Mesenchymal stem cell (in vitro differentiated cells and primary cell): ENCODE results near the gene ZSWIM7.

Experiments
- DNase-seq: peaks from one replicate; pipeline ENCODE4 v3.0.0-alpha.2; 2013
- H2AFZ ChIP-seq: one replicate; pipeline ENCODE4 v1.6.1; 2013; ENCODE audit warnings: low read depth, mild to moderate bottlenecking, control low read depth, inconsistent platforms, low read length, moderate library complexity
- H2AK5ac ChIP-seq: 2 replicates; pipeline ENCODE4 v1.6.1; 2013; ENCODE audit warnings: low read length, moderate library complexity, mild to moderate bottlenecking, inconsistent platforms; ENCODE audit not compliant: severe bottlenecking
- H2BK120ac ChIP-seq: one replicate; pipeline ENCODE4 v1.6.1; 2013; ENCODE audit warnings: low read depth, mild to moderate bottlenecking, inconsistent platforms, low read length, moderate library complexity
- H2BK12ac ChIP-seq, 2 experiments: one replicate each; pipeline ENCODE4 v1.6.1; 2013; ENCODE audit warnings: inconsistent platforms in 2 of 2, low read length in 2 of 2, mild to moderate bottlenecking in 2 of 2, moderate library complexity in 2 of 2, control low read depth in 1 of 2
- H2BK15ac ChIP-seq: one replicate; pipeline ENCODE4 v1.6.1; 2013; ENCODE audit warnings: mild to moderate bottlenecking, low read depth, inconsistent platforms; ENCODE audit not compliant: poor library complexity, severe bottlenecking
- H2BK5ac ChIP-seq: 2 replicates; pipeline ENCODE4 v1.6.1; 2013; ENCODE audit warnings: low read depth, mild to moderate bottlenecking, low read length, control low read depth, inconsistent platforms; ENCODE audit not compliant: poor library complexity, severe bottlenecking
- H3K14ac ChIP-seq, 2 experiments: one replicate each; pipeline ENCODE4 v1.6.1; 2013; ENCODE audit warnings: inconsistent platforms in 2 of 2, low read length in 2 of 2, control low read depth in 1 of 2, mild to moderate bottlenecking in 1 of 2, moderate library complexity in 1 of 2
- H3K18ac ChIP-seq, 2 experiments: one replicate each; pipeline ENCODE4 v1.6.1; 2013; ENCODE audit warnings: inconsistent platforms in 2 of 2, low read length in 2 of 2, control low read depth in 1 of 2, low read depth in 1 of 2, mild to moderate bottlenecking in 1 of 2
- H3K23ac ChIP-seq, 2 experiments: one replicate each; pipeline ENCODE4 v1.6.1; 2013; ENCODE audit warnings: inconsistent platforms in 2 of 2, low read length in 2 of 2, mild to moderate bottlenecking in 2 of 2, moderate library complexity in 2 of 2, control low read depth in 1 of 2
- H3K27ac ChIP-seq: 2 replicates; pipeline ENCODE4 v1.5.1; 2013; ENCODE audit warnings: mild to moderate bottlenecking, moderate library complexity, low read length, control low read depth, inconsistent platforms; ENCODE audit not compliant: poor library complexity, severe bottlenecking
- H3K27me3 ChIP-seq, 2 experiments: 2 replicates each; pipeline versions ENCODE4 v1.6.1 to v1.7.0; 2013; ENCODE audit warnings: low read length in 2 of 2, mild to moderate bottlenecking in 2 of 2, moderate library complexity in 2 of 2, control low read depth in 1 of 2, inconsistent platforms in 1 of 2; ENCODE audit not compliant: control insufficient read depth in 1 of 2, insufficient read depth in 1 of 2
- H3K36me3 ChIP-seq, 2 experiments: 2 replicates each; pipeline versions ENCODE4 v1.6.1 to v1.7.0; 2013; ENCODE audit warnings: low read length in 2 of 2, control low read depth in 1 of 2, inconsistent platforms in 1 of 2, low read depth in 1 of 2, mild to moderate bottlenecking in 1 of 2; ENCODE audit not compliant: insufficient read depth in 2 of 2, control insufficient read depth in 1 of 2
- H3K4ac ChIP-seq, 2 experiments: one replicate each; pipeline ENCODE4 v1.6.1; 2013; ENCODE audit warnings: inconsistent platforms in 2 of 2, low read length in 2 of 2, mild to moderate bottlenecking in 2 of 2, moderate library complexity in 2 of 2, control low read depth in 1 of 2, low read depth in 1 of 2
- H3K4me1 ChIP-seq: 2 replicates; pipeline ENCODE4 v1.6.1; 2013; ENCODE audit warnings: low read depth, low read length, control low read depth; ENCODE audit not compliant: control insufficient read depth, insufficient read depth
- H3K4me2 ChIP-seq: 2 replicates; pipeline ENCODE4 v1.6.1; 2013; ENCODE audit warnings: low read length, mild to moderate bottlenecking, inconsistent platforms; ENCODE audit not compliant: poor library complexity, severe bottlenecking
- H3K4me3 ChIP-seq, 2 experiments: 2 replicates each; pipeline versions ENCODE4 v1.5.1 to v1.7.0; 2013; ENCODE audit warnings: low read length in 2 of 2, mild to moderate bottlenecking in 2 of 2, control low read depth in 1 of 2, low read depth in 1 of 2; ENCODE audit not compliant: insufficient read depth in 1 of 2
- H3K79me1 ChIP-seq: replicated peaks from 2 replicates; pipeline ENCODE4 v1.6.1; 2013; ENCODE audit warnings: mild to moderate bottlenecking, control low read depth, low read length, inconsistent platforms; ENCODE audit not compliant: poor library complexity, severe bottlenecking
- H3K9ac ChIP-seq: 2 replicates; pipeline ENCODE4 v1.7.0; 2013; ENCODE audit warnings: mild to moderate bottlenecking, low read length, moderate library complexity
- H3K9me3 ChIP-seq: 2 replicates; pipeline ENCODE4 v1.7.0; 2013; ENCODE audit warnings: mild to moderate bottlenecking, low read length; ENCODE audit not compliant: control insufficient read depth
- H4K8ac ChIP-seq: one replicate; pipeline ENCODE4 v1.6.1; 2013; ENCODE audit warnings: inconsistent platforms, mild to moderate bottlenecking, low read length, moderate library complexity
- H4K91ac ChIP-seq: one replicate; pipeline ENCODE4 v1.6.1; 2013; ENCODE audit warnings: mild to moderate bottlenecking, low read length, inconsistent platforms
- WGBS: methylation state at CpG from one replicate; pipeline ENCODE4 v1.1.7; 2013; ENCODE audit warnings: mixed read lengths; 5-methylcytosine and 5-hydroxymethylcytosine counted together

The ZSWIM7 gene

GRCh38 chr17:15957608-15958307 is 41.7 kb downstream of the ZSWIM7 start:
- no peak overlapping the region for H2BK120ac ChIP-seq
- peak overlapping the region; percentile 84 for H4K8ac ChIP-seq
- H3K4ac ChIP-seq, result peak overlapping the region in 1 of 2 experiments; percentile 68
- DNase-seq, result no peak
- no peaks in the 10 kb centered on the region for H3K9me3 ChIP-seq
- H3K14ac ChIP-seq, result no peak overlapping the region
- no peak overlapping the region for H2BK15ac ChIP-seq
- 97% methylated on average over 18 of the region's 19 CpGs for WGBS
- no peaks in the 10 kb centered on the region for H3K36me3 ChIP-seq
- H4K91ac ChIP-seq, result peak overlapping the region; percentile 94
- no peak overlapping the region for H3K27ac ChIP-seq
- H3K79me1 ChIP-seq, result no peaks in the 10 kb centered on the region
- H3K23ac ChIP-seq, result no peak overlapping the region
- H2BK5ac ChIP-seq, result no peak overlapping the region
- no peak overlapping the region for H2AFZ ChIP-seq
- H3K4me2 ChIP-seq, result no peak overlapping the region
- H3K4me3 ChIP-seq, result no peak overlapping the region
- H3K18ac ChIP-seq, result no peak overlapping the region
- no peak overlapping the region for H3K9ac ChIP-seq
- H2BK12ac ChIP-seq, result no peak overlapping the region
- H3K4me1 ChIP-seq, result peaks cover 17% of the 10 kb centered on the region
- H2AK5ac ChIP-seq, result peak overlapping the region; percentile 59
- H3K27me3 ChIP-seq, result no peaks in the 10 kb centered on the region

DNA sequence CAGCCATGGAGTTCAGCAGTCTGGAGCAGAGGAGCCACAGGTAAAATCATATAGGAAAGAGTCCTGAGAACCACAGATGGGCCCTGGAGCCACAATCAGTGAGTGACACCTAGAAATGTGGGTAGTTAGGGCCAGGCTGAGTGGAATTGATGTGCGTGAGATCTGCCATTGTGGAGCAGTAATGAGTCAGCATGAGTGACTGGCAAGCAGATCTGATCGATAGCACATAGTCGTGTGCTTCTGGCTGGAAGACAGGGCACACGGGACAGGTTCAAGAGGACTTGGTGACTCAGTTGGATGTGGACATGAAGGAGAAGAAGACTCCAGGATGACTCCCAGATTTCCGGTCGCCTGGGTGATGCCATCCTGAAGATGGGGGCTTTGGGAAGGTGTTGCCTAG is 42.3 kb downstream of the ZSWIM7 start:
- peak overlapping the region in 1 of 2 experiments; percentile 2 for H3K4ac ChIP-seq
- H3K27ac ChIP-seq, result no peak overlapping the region
- H3K4me1 ChIP-seq, result peaks cover 20% of the 10 kb centered on the region
- no peak overlapping the region for H4K91ac ChIP-seq
- 74% methylated on average over 6 of the region's 6 CpGs for WGBS
- H3K36me3 ChIP-seq, result no peaks in the 10 kb centered on the region
- no peak overlapping the region for H2BK120ac ChIP-seq
- H2AFZ ChIP-seq, result no peak overlapping the region
- no peak overlapping the region for H3K4me3 ChIP-seq
- H4K8ac ChIP-seq, result no peak overlapping the region
- no peak overlapping the region for H3K9ac ChIP-seq
- no peak overlapping the region for H2AK5ac ChIP-seq
- H2BK15ac ChIP-seq, result no peak overlapping the region
- no peak overlapping the region for H3K14ac ChIP-seq
- H3K79me1 ChIP-seq, result no peaks in the 10 kb centered on the region
- no peak overlapping the region for H3K4me2 ChIP-seq
- H2BK5ac ChIP-seq, result no peak overlapping the region
- no peak overlapping the region for H3K23ac ChIP-seq
- no peaks in the 10 kb centered on the region for H3K27me3 ChIP-seq
- H3K18ac ChIP-seq, result peak overlapping the region in 1 of 2 experiments; percentile 18
- H2BK12ac ChIP-seq, result peak overlapping the region in 1 of 2 experiments; percentile 0
- DNase-seq, result peak; percentile 38
- no peaks in the 10 kb centered on the region for H3K9me3 ChIP-seq

- Histone ChIP-seq H3K4ac (peak overlapping the region in 1 of 2 experiments; percentile 24), H2BK12ac (no peak overlapping the region), H2BK15ac (no peak overlapping the region), H3K4me3 (no peak overlapping the region), H2BK120ac (no peak overlapping the region), H3K27me3 (no peaks in the 10 kb centered on the region), H3K9ac (no peak overlapping the region), H3K14ac (no peak overlapping the region), H3K4me2 (no peak overlapping the region), H3K23ac (no peak overlapping the region), H4K91ac (no peak overlapping the region), H3K4me1 (peaks cover 27% of the 10 kb centered on the region), H3K18ac (peak overlapping the region in 1 of 2 experiments; percentile 55), H3K9me3 (no peaks in the 10 kb centered on the region), H2AK5ac (no peak overlapping the region), H2BK5ac (no peak overlapping the region), H3K27ac (no peak overlapping the region), H3K36me3 (peaks cover 0 to 9% of the 10 kb centered on the region in 2 experiments), H3K79me1 (peaks cover 5% of the 10 kb centered on the region), H2AFZ (no peak overlapping the region), H4K8ac (peak overlapping the region; percentile 0)
- DNase-seq, result no peak
- WGBS, result 87% methylated on average over 11 of the region's 14 CpGs
Measured at GRCh38 chr17:15955793-15956541, 43.5 kb downstream of the ZSWIM7 start.

GRCh38 chr17:15954222-15954621 is 45.3 kb downstream of the ZSWIM7 start:
- no peak overlapping the region for H2AFZ ChIP-seq
- H3K18ac ChIP-seq, result no peak overlapping the region
- peaks cover 14% of the 10 kb centered on the region for H3K79me1 ChIP-seq
- H2AK5ac ChIP-seq, result no peak overlapping the region
- H2BK15ac ChIP-seq, result no peak overlapping the region
- no peak overlapping the region for H3K14ac ChIP-seq
- H3K4ac ChIP-seq, result no peak overlapping the region
- no peak overlapping the region for H2BK12ac ChIP-seq
- peaks cover 0 to 16% of the 10 kb centered on the region in 2 experiments for H3K36me3 ChIP-seq
- H4K91ac ChIP-seq, result no peak overlapping the region
- peak; percentile 75 for DNase-seq
- H3K4me2 ChIP-seq, result no peak overlapping the region
- no peak overlapping the region for H3K23ac ChIP-seq
- H3K4me1 ChIP-seq, result peaks cover 33% of the 10 kb centered on the region
- no peaks in the 10 kb centered on the region for H3K27me3 ChIP-seq
- H2BK5ac ChIP-seq, result no peak overlapping the region
- peak overlapping the region; percentile 19 for H3K27ac ChIP-seq
- WGBS, result 26% methylated on average over 5 of the region's 5 CpGs
- no peak overlapping the region for H3K4me3 ChIP-seq
- no peaks in the 10 kb centered on the region for H3K9me3 ChIP-seq
- H3K9ac ChIP-seq, result no peak overlapping the region
- H2BK120ac ChIP-seq, result no peak overlapping the region
- peak overlapping the region; percentile 62 for H4K8ac ChIP-seq
